Measurements from ENCODE around the gene KCNH2.

KCNH2 gene

GRCh38 chr7:150949564-150949963 is 28.6 kb downstream of the KCNH2 start:
- DNase-seq (ENCODE audit: low read depth in 2 of 2), result no peak

- DNase-seq (ENCODE audit: low read depth in 2 of 2), result no peak
These were observed 29.3 kb downstream of the KCNH2 start for GRCh38 chr7:150948791-150949251.

DNA sequence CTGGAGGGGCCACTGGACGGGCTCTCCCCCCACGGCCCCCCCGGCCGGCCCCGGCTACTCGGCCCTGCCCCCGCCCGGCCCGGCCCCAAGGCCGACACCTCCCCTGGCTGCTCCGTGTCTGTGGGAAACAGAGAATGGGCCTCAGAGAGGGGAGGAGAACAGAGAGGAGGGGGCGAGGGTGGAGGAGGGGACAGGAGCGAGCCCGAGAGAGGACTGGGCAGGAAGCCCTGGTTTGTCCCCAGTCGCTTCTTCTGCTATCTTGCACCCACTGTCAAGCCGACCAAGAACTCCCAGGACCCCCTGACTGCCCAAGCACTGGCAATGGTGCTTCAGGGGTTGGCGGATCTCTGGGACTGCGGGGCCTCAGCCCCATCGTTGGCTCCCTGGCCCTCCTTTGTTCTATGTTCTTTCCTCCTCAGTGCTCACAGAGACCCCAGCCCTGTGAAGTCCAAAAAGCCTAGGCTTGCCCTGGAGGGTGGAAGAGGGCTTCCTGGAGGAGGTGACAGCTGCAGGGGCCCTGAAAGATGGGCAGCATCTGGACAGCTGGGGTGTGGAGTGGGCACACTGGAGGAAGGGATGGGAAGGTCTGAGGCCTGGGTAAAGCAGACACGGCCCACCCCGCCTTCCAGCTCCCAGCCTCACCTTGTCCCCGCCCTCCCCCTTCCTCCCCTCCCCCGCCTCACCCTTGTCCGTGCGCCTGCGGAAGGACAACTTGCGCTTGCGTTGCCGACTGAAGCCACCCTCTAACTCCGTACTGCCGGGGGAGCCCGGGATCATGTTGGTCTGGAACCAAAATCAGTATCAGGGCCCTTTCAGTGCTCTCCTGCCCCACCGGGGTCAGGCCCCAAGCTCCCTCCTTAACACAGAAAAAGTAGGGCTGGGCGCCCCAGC is 30.1 kb downstream of the KCNH2 start:
- DNase-seq (ENCODE audit: low read depth in 2 of 2), result no peak

DNA sequence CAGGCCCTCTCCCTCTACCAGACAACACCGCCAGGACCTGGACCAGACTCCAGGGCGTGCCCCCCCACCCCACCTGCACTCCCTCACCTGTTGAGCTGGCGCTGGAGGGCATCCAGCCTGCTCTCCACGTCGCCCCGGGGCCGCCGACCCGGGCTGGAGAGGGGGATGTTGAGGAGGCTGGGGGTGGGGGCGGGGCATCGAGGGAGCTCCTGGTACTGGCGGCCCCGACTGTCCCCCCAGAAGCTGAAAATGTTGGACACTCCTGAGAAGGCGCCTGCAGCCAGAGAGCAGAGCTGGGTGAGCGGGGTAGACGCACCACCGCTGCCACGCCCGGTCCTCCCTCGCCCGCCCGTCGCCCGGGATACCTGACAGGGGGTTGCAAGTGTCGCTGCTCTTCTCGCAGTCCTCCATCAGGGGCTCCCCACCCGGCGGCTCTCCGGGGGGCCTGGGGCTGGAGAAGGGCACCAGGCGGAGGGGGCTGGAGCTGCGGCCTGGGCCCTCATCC is 30.8 kb downstream of the KCNH2 start:
- no peak for DNase-seq (ENCODE audit: low read depth in 2 of 2)

DNA sequence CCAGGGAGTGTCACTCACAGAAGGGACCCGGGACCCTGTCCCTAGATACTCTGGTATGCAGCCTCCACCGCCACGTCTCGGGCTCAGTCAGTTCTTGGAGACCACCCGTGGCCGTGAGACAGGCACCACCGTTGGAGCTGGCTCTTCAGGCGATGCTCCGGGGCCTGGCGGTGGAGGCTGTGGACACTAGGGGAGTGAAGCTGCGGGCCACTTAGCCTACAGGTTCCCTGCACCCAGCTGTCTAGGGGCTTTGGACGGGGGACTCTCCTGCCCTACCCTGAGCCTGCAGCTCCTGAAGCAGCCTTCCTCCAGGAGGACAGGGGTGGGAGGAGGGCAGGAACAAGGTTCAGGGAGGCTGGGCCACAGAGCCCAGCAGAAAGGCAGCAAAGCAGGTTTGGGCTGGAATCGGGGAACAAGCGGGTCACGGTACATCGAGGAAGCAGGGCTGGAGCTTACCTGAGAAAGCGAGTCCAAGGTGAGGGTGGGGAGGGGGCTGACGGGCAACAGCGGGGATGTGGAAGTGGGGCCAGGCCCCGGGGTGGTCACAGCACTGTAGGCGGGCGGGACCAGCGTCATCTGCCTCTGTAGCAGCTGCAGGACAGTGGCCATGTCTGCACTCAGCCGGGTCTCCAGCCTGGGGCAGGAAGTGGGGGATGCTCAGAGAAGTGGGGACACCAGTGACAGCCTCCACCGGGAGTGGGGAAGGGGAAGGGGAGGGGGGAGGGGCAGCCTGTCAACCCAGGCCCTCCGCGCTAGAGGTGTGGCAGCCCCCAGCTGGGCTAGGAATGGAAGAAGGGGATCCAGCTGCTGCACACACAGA is 31.5 kb downstream of the KCNH2 start:
- DNase-seq (ENCODE audit: low read depth in 2 of 2), result no peak

DNA sequence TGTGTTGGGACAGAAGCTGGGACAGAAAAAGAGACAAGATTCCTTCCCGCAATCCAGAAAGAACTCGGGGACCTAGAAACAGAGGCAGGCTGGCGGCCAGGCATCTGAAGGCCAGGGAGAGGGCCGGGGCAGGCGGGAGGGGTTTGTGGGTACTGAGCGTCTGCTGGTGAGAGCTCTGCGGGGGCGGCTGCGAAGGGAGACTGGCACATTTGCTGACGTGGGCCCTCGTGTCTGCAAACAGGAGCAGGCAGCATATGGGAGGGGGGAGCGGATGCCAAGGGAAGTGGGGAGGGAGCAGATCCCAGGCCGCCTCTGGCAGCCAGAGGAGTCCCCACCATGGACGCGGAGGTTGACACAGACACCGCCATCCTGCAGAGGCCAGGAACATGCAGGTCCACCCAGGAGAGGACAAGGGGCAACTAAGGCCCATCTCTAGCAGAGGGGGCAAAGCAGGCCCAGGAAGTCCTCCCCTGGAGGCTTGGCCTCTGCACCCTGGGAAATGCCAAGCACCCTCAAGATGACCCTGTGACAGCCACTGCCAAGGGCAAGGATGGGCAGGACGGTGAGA is 32.2 kb downstream of the KCNH2 start:
- DNase-seq (ENCODE audit: low read depth in 2 of 2), result no peak

DNA sequence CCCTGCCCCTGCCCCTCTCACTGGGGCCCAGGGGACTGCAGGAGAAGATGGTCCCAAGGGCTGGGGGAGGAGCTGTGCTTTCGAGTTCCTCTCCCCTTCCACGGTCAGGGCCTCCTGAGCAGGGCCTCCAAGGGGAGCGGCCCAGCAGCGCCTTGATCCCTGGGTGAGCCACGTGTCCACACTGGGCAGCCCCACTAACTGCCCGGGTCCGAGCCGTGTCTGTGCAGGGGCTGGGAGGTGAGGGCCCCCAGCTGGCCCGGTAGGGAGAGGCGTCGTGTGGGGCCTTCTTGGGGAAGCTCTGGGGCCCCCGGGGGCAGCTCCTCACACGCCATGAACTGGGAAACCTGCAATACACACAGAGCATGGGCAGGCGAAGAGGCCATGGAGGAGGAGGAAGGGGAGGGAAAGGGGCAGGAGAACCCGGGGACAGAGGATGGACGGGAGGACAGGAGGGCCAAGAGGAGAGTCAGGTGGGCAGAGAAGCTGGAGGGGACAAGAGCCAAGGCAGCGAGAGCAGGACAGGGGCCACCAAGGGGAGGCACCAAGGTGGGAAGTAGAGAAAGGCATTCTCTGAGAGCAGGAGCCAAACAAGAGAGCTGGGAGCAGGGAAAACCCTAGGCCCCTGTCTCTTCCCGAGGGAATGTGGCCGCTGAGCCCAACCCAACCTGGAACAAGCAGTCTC is 32.8 kb downstream of the KCNH2 start:
- DNase-seq (ENCODE audit: low read depth in 2 of 2), result no peak

DNA sequence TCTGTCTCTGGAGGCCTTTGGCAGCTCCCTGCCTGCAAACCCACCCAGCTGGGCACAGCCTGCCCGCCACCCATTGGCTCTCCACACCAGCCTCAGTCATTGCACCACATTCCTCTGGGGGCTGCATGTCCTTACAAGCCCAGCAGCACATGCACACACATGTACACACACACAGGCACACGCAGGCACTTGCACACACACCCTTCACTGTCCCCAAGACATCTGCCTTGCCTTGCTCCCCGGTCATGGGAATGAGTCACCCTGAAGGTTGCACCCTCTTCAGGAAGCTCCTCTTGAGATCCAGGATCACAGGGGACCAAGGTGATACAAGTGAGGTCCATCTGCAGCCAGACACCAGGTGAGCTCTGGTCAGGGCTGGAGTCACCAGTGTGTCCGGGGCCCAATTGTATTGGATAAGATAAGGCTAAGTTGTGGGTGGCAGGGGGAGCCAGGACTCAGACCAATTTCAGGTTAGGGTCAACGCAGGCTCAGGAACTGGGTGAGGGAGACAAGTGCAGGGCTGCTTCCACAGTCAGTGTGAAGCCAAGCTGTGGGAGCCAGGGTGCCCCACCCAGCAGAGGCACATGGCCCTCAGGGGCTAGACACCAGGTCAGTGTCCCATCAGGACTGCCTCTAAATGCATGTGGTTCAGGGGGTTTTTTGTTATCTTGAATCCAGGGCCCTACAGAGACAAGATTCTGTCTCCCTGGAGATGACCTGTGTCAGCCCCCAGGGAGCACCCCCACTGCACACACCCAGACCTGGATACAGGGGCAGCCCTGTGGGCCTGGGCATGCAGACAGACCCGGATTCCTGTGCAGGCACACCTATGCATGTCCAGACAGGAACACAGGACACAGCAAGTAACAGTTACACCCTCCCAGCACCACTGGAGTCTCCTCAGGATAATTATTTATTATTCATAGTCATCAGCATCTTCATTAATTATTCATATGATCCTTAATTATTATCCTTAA is 33.8 kb downstream of the KCNH2 start:
- no peak for DNase-seq (ENCODE audit: low read depth in 2 of 2)

DNA sequence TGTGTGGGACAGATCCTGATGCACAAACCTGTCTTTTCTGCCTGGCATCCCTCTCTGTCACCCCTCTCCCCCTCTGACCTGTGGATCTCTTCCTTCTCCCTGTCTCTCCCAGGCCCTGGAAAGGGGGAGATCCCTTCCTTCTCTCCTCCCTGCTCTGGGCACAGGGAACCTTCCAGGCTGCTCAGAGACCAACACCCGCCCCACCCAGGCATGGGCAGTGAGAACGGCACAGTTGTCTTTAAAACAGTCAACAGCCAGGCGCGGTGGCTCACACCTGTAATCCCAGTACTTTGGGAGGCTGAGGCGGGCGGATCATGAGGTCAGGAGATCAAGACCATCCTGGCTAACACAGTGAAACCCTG is 34.7 kb downstream of the KCNH2 start:
- no peak for DNase-seq (ENCODE audit: low read depth in 2 of 2)

- DNase-seq (ENCODE audit: low read depth in 2 of 2), result no peak
These were observed 35.3 kb downstream of the KCNH2 start for GRCh38 chr7:150942591-150943452.

DNA sequence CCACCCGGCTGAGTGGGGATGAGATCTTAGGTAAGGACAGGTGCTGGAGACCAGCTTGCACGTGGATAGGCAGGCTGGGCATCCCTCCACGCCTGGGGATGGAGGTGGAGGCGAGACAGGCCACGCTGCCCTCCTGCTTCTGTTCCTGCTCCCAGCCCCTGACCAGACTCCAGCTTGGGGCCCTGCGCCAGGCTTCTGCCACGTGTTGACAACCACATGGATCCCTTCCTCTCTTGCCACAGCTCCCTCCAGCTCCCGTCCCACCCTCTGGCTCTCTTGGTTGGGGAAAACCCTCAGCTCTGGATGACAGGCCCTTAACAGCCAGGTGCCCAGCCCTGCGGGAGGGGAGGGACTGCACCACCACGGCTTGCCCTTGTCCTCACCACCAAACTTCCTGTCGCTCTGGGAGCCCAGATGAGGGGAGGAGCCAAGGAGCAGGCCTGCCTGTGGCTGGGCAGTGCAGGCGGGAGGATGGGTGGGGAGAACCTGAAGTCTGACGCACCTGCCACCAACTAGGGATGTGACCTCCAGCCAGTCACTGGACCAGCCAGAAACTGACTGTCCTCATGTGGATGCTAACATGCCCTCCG is 36.0 kb downstream of the KCNH2 start:
- DNase-seq (ENCODE audit: low read depth in 2 of 2), result peak in 1 of 2 donors; percentile 36

DNA sequence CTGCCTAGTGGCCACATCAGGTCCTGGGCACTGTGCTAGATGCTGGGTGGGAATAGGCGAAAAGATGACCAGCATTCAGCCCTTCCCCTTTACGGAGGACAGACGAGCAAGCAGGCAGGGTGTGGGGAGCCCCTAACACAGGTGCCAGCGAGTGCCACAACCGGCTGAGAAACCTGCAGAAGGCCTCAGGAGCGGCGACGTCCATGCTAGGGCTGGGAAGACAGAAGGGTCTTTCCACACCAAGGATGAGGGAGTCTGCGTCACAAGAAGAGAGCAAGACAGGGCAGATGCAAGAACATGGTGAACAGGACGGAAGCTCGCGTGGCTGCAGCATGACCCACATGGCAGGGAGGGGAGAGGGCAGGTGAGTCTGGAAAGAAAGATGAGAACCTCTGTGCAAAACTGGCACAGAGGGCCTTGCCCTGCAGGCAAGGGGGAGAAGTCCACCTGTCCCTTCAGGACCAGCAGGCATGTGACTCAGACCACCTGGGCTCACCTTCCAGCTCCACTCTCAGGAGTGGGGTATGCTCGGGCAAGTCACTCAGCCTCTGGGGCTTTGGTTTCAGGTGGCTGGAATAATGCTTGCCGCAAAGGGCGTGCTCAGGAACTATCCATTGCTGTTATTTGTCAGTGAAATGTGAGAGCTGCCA is 36.6 kb downstream of the KCNH2 start:
- no peak for DNase-seq (ENCODE audit: low read depth in 2 of 2)

- DNase-seq (ENCODE audit: low read depth in 2 of 2), result no peak
These were observed 37.6 kb downstream of the KCNH2 start for GRCh38 chr7:150940431-150941102.

DNA sequence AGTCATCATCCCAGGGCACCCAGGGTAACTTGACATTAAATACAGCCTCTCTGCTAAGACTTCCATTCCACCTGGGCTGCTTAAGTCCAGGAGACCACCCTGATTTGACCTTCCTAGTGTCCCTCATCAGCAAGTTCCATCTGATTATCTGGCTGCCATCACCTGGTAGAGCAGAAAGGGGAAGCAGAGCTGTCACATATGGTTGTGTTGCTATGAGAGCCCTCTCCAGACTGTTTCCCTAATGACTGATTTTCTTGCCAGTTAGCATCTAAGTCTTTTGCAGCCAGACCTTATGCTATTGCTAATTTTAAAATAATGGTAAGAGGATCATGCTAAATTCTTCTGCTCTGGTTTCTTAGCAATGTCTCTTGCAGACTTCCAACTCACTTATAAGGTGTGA is 38.7 kb downstream of the KCNH2 start:
- DNase-seq (ENCODE audit: low read depth in 2 of 2), result no peak

DNA sequence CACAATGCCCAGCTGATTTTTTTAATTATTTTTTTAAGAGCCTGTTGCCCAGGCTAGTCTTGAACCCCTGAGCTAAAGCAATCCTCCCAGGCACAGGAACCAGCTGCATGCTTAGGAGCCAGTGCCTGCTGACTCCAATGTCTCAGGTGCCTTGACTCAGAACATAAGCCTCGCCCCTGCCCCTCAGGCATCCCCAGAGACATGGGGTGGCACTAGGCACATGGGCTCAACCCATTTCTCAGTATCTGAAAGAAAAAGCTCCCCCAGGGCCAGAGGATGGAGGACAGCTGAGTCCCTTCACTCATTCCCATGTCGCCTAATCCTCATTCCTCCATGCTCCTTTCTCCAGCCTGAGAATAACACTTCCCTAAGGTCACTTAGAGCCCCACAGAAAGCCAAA is 39.1 kb downstream of the KCNH2 start:
- DNase-seq (ENCODE audit: low read depth in 2 of 2), result no peak

DNA sequence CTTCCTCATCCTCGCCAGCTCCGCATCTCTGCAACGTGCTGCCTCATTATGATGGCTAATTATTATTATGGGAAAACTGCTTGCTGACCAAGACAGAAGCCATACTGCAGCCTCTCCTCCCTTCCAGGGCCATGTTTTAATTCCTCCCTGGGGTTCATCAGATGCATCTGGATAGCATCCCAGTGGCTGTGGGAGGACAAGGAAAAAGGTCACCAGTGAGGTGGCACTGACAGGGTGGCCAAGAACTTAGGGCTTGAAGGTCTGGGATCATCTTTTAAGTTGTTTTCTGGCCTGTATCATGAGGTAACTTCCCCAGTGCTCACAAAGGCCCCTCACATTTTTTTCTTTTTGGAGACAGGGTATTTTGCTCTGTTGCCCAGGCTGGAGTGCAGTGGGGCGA is 39.6 kb downstream of the KCNH2 start:
- DNase-seq (ENCODE audit: low read depth in 2 of 2), result no peak

- no peak for DNase-seq (ENCODE audit: low read depth in 2 of 2)
These were observed 40.1 kb downstream of the KCNH2 start for GRCh38 chr7:150937848-150938561.
